DMS53 treated with DMSO at 0.1 percent for 48 hours (cell line): ENCODE data around the gene C1QL1.

Experiments
- DNase-seq: peaks from one replicate; lab custom pipeline; 2025; ENCODE audit not compliant: unreplicated experiment; lab: John Stamatoyannopoulos, UW

Gene C1QL1

GRCh38 chr17:44968225-44969143 is at the start of gene C1QL1:
TSS of gene C1QL1 (minus strand) at chr17:44968303. CDS start at chr17:44968048, 255 bp downstream.
- DNase-seq = peak; percentile 87

GRCh38 chr17:45016823-45017222 is 48.7 kb upstream of the C1QL1 start:
- no peak for DNase-seq

- no peak for DNase-seq
Measured at GRCh38 chr17:45016237-45016636, 48.1 kb upstream of the C1QL1 start.

GRCh38 chr17:45013021-45013997 is 45.2 kb upstream of the C1QL1 start:
- no peak for DNase-seq

- DNase-seq = no peak
Measured at GRCh38 chr17:45011767-45012166, 43.7 kb upstream of the C1QL1 start.

GRCh38 chr17:45009676-45010467 is 41.8 kb upstream of the C1QL1 start:
- no peak for DNase-seq

- DNase-seq = peak; percentile 29
Measured at GRCh38 chr17:45008216-45008615, 40.1 kb upstream of the C1QL1 start.

GRCh38 chr17:45006927-45007461 is 38.9 kb upstream of the C1QL1 start:
- DNase-seq = no peak

- no peak for DNase-seq
Measured at GRCh38 chr17:45005700-45006099, 37.6 kb upstream of the C1QL1 start.

GRCh38 chr17:45004388-45004787 is 36.3 kb upstream of the C1QL1 start:
- no peak for DNase-seq

- no peak for DNase-seq
Measured at GRCh38 chr17:45003877-45004276, 35.8 kb upstream of the C1QL1 start.

- DNase-seq = peak; percentile 49
Measured at GRCh38 chr17:45001310-45001709, 33.2 kb upstream of the C1QL1 start.

- no peak for DNase-seq
Measured at GRCh38 chr17:44999433-44999832, 31.3 kb upstream of the C1QL1 start.

GRCh38 chr17:44998646-44999045 is 30.5 kb upstream of the C1QL1 start:
- DNase-seq = no peak

- DNase-seq = no peak
Measured at GRCh38 chr17:44997733-44998520, 29.8 kb upstream of the C1QL1 start.

- DNase-seq = no peak
Measured at GRCh38 chr17:44996304-44996703, 28.2 kb upstream of the C1QL1 start.

- no peak for DNase-seq
Measured at GRCh38 chr17:44995436-44996001, 27.4 kb upstream of the C1QL1 start.

- no peak for DNase-seq
Measured at GRCh38 chr17:44992242-44992939, 24.3 kb upstream of the C1QL1 start.

GRCh38 chr17:44990994-44991393 is 22.9 kb upstream of the C1QL1 start:
- DNase-seq = no peak
